Heart right ventricle (tissue), 16 donors: Measurements from ENCODE around the gene LMTK2. TPM values are rescaled to one million over a fixed set of nuclear protein-coding genes. Genes with fewer than 3 reads are reported as not detected.

Source experiments
- ATAC-seq, 8 donors: fragments of 200-7000 bp; cut with Tn5 transposase; one replicate each; pipeline ENCODE4 v1.9.1; 2020; ENCODE audit warnings: mild to moderate bottlenecking in 8 of 8, moderate library complexity in 8 of 8, moderate number of reproducible peaks in 1 of 8
- DNase-seq, 2 donors: peaks; one replicate each; pipeline ENCODE4 v3.0.0-alpha.2; 2020
- H3K27ac ChIP-seq, 10 donors: fragments of 200-600 bp; sonication (generic) in 2 of 10; one replicate each; pipeline versions ENCODE4 v1.5.0 to v1.8.0; 2020 to 2022; ENCODE audit warnings: mild to moderate bottlenecking in 3 of 10
- H3K27me3 ChIP-seq, 7 donors: fragments of 200-600 bp; one replicate each; pipeline ENCODE4 v1.8.0; 2021 to 2022; ENCODE audit warnings: mild to moderate bottlenecking in 2 of 7
- H3K36me3 ChIP-seq, 9 donors: fragments of 200-600 bp; sonication (generic) in 1 of 9; one replicate each; pipeline versions ENCODE4 v1.5.0 to v1.8.0; 2020 to 2022; ENCODE audit warnings: mild to moderate bottlenecking in 2 of 9
- H3K4me1 ChIP-seq, 9 donors: fragments of 200-600 bp; sonication (generic) in 1 of 9; one replicate each; pipeline versions ENCODE4 v1.5.0 to v1.8.0; 2020 to 2022; ENCODE audit warnings: mild to moderate bottlenecking in 4 of 9
- H3K4me3 ChIP-seq, 10 donors: fragments of 200-600 bp; sonication (generic) in 2 of 10; one replicate each; pipeline versions ENCODE4 v1.5.0 to v1.8.0; 2020 to 2022; ENCODE audit warnings: mild to moderate bottlenecking in 7 of 10, moderate library complexity in 2 of 10
- H3K9me3 ChIP-seq, 11 donors: fragments of 200-600 bp in 10 of 11; sonication (generic) in 2 of 11; one replicate each; pipeline versions ENCODE4 v1.5.0 to v1.8.0; 2013 to 2022; ENCODE audit warnings: mild to moderate bottlenecking in 2 of 11, control low read depth in 1 of 11, moderate library complexity in 1 of 11
- CTCF ChIP-seq, 9 donors: fragments of 200-600 bp; sonication (generic) in 2 of 9; IDR thresholded peaks; one replicate each; pipeline versions ENCODE4 v1.5.0 to v1.8.0; 2021 to 2022; ENCODE audit warnings: antibody characterized with exemption in 9 of 9, mild to moderate bottlenecking in 5 of 9, moderate library complexity in 1 of 9
- WGBS, 2 donors: extraction: QIAGEN DNeasy Blood & Tissue Kit; methylation state at CpG; one replicate each; pipeline ENCODE4 v1.1.7; 2013; ENCODE audit warnings: inconsistent platforms in 1 of 2; 5-methylcytosine and 5-hydroxymethylcytosine counted together
- intact Hi-C, 10 donors: fragments of 100-400 bp; cut with DNase I; formaldehyde crosslinking; loops; one replicate each; pipeline versions ENCODE4 v1.11.1 to v1.14.2; 2022
- polyA plus RNA-seq, 2 donors: library from polyadenylated mRNA; stranded (reverse); fragments of 200-250 nt; gene quantifications; one replicate each; pipeline ENCODE4 v1.2.3, GENCODE V29; 2013
- total RNA-seq, 10 donors: library from RNA; stranded (reverse); fragmentation: NEBNext Ultra II Directional in 3 of 10; extraction: Animal tissue kit (Norgen Biotek cat#: 25700) in 3 of 10; gene quantifications; one replicate each; pipeline versions ENCODE4 v1.2.1 to v1.2.4, GENCODE V29; 2021 to 2023
- donor health status: Arrhythmogenic right ventricular cardiomyopathy.
- donor health status: ischemic (EF 13 %, LVEDD 7.1; RV severe dilation, severe dysfunction).
- donor health status: healthy with polysubstance abuse.
- donor health status: DM: no; HTN: yes; CAD: no.
- donor health status: DM: no; HTN: no; CAD: no.
- donor health status: ischemic (EF 25% LVEDD 6.9; RV normal size, moderate dysfunction).
- donor health status: ischemic (EF 25% LVEDD 5.7; RV mildly dilated, moderate dysfunction).
- donor health status: healthy.
- donor health status: DM: yes; HTN: yes; CAD: no.
- donor health status: Ischemic cardiomyopathy.
- donor health status: ischemic (EF 35%, LVEDD 5.7; RV mildly dilated, moderate dysfunction).
- donor health status: nonischemic (EF 11% LVEDD 7.7; RV severe dilation, severe dysfunction).
- donor health status: DM: yes; HTN: yes; CAD: no.
- donor health status: PGD.
- donor health status: ischemic (EF 29% LVEDD 5.4; RV normal size, mild dysfunction).
- donor health status: nonischemic (EF 23%, LVEDD 6.1; RV moderate dilation, normal function).

LMTK2 gene
- total and polyA plus RNA-seq, 12 donors: 2.9 to 50.2 (median 27.0) TPM

- H3K36me3 ChIP-seq: peaks cover 0 to 99% (median 19%) of the 10 kb centered on the region in 9 donors
- H3K27ac ChIP-seq: no peak overlapping the region
- no peak for ATAC-seq
These were observed 129.9 kb downstream of the LMTK2 start for GRCh38 chr7:98236355-98237185.

GRCh38 chr7:98238076-98238475, 131.4 kb downstream of the LMTK2 start:
- TF ChIP-seq CTCF (IDR thresholded peaks at IDR 0.05): no peak
- Histone ChIP-seq H3K9me3 (no peaks in the 10 kb centered on the region), H3K4me3 (no peak overlapping the region), H3K4me1 (no peaks in the 10 kb centered on the region), H3K27ac (no peak overlapping the region), H3K36me3 (peaks cover 0 to 92% (median 14%) of the 10 kb centered on the region in 9 donors), H3K27me3 (no peaks in the 10 kb centered on the region)
- DNase-seq: no peak
- intact Hi-C loops: loop anchor here in 1 of 10 donors (10.0 kb wide), 1 partner anchor 213 kb away; no protein-coding TSS in a partner anchor
- WGBS, 2 donors: 99 to 100% methylated on average over 4 of the region's 4 CpGs
- no peak for ATAC-seq

More at GRCh38 chr7:98236355-98237185, 129.9 kb downstream of the LMTK2 start:
- intact Hi-C loops: loop anchor here in 1 of 10 donors (10.0 kb wide), 1 partner anchor 212 kb away; no protein-coding TSS in a partner anchor
- 92 to 94% methylated on average over 25 of the region's 25 CpGs for WGBS, 2 donors
- Histone ChIP-seq H3K27me3 (no peaks in the 10 kb centered on the region), H3K4me1 (no peaks in the 10 kb centered on the region), H3K4me3 (no peak overlapping the region), H3K9me3 (no peaks in the 10 kb centered on the region)
- no peak for DNase-seq
- TF ChIP-seq CTCF (IDR thresholded peaks at IDR 0.05): no peak

- intact Hi-C loops: loop anchor here in 1 of 10 donors (10.0 kb wide), 1 partner anchor 214 kb away; no protein-coding TSS in a partner anchor
- no peak for DNase-seq
- Histone ChIP-seq H3K9me3 (no peaks in the 10 kb centered on the region), H3K4me1 (no peaks in the 10 kb centered on the region), H3K27me3 (no peaks in the 10 kb centered on the region), H3K36me3 (peaks cover 0 to 92% (median 19%) of the 10 kb centered on the region in 9 donors), H3K27ac (no peak overlapping the region), H3K4me3 (no peak overlapping the region)
- 94% methylated on average over 9 of the region's 9 CpGs for WGBS, 2 donors
- no peak for TF ChIP-seq CTCF (IDR thresholded peaks at IDR 0.05)
- ATAC-seq: no peak
These were observed 132.3 kb downstream of the LMTK2 start for GRCh38 chr7:98238976-98239375.

- WGBS, 2 donors: 69 to 72% methylated on average over 19 of the region's 19 CpGs
- Histone ChIP-seq H3K27ac (no peak overlapping the region), H3K4me1 (peaks cover 0 to 19% (median 14%) of the 10 kb centered on the region in 9 donors), H3K36me3 (peaks cover 0 to 93% (median 25%) of the 10 kb centered on the region in 9 donors), H3K9me3 (no peaks in the 10 kb centered on the region), H3K27me3 (no peaks in the 10 kb centered on the region), H3K4me3 (no peak overlapping the region)
- intact Hi-C loops: loop anchor here in 7 of 10 donors (2.0 to 10.0 kb wide), 4 partner anchors 126 to 220 kb away; no protein-coding TSS in a partner anchor
- DNase-seq: peak in 1 of 2 donors; percentile 31
- peak; percentile 52 to 77 (median 76) for TF ChIP-seq CTCF (IDR thresholded peaks at IDR 0.05)
- ATAC-seq: peak; percentile 15 to 61 (median 40)
These were observed 134.5 kb downstream of the LMTK2 start for GRCh38 chr7:98240961-98241673.
